Measurements from ENCODE around the gene INHBB.
A peak's percentile ranks its signal among the peaks of the same experiment; 100 is the strongest.

INHBB gene

GRCh38 chr2:120365236-120365793 lies 19.4 kb downstream of the INHBB start:
- Histone ChIP-seq H3K18ac (ENCODE audit: low read depth in 1 of 2, low read length in 2 of 2) (no peak overlapping the region), H3K27ac (ENCODE audit: low read length, poor library complexity, severe bottlenecking) (no peak overlapping the region), H3K4ac (ENCODE audit: low read depth in 1 of 2, low read length in 2 of 2) (no peak overlapping the region), H3K4me3 (ENCODE audit: insufficient read depth in 1 of 2, low read depth in 1 of 2, low read length in 2 of 2) (no peak overlapping the region), H3K4me2 (ENCODE audit: low read length, poor library complexity, severe bottlenecking) (no peak overlapping the region), H3K23ac (ENCODE audit: low read length in 2 of 2) (no peak overlapping the region), H2BK120ac (ENCODE audit: low read depth, low read length) (no peak overlapping the region), H4K91ac (ENCODE audit: low read length) (no peak overlapping the region), H2BK5ac (ENCODE audit: low read depth, low read length, poor library complexity, severe bottlenecking) (no peak overlapping the region), H3K14ac (ENCODE audit: low read length in 2 of 2) (no peak overlapping the region), H3K27me3 (ENCODE audit: control insufficient read depth in 1 of 2, insufficient read depth in 1 of 2, low read length in 2 of 2) (peaks cover 6 to 52% of the 10 kb centered on the region in 2 experiments), H3K79me1 (replicated peaks; ENCODE audit: low read length, poor library complexity, severe bottlenecking) (no peaks in the 10 kb centered on the region), H2BK15ac (ENCODE audit: low read depth, poor library complexity, severe bottlenecking) (no peak overlapping the region), H3K36me3 (ENCODE audit: control insufficient read depth in 1 of 2, insufficient read depth in 2 of 2, low read depth in 1 of 2, low read length in 2 of 2) (no peaks in the 10 kb centered on the region), H3K4me1 (ENCODE audit: control insufficient read depth, insufficient read depth, low read depth, low read length) (peaks cover 7% of the 10 kb centered on the region), H3K9ac (ENCODE audit: low read length) (no peak overlapping the region), H2AK5ac (ENCODE audit: low read length, severe bottlenecking) (no peak overlapping the region), H3K9me3 (ENCODE audit: control insufficient read depth, low read length) (no peaks in the 10 kb centered on the region), H2AFZ (ENCODE audit: low read depth, low read length) (no peak overlapping the region), H2BK12ac (ENCODE audit: low read length in 2 of 2) (no peak overlapping the region), H4K8ac (ENCODE audit: low read length) (no peak overlapping the region)
- no peak for DNase-seq
- 87% methylated on average over 13 of the region's 13 CpGs for WGBS

- Histone ChIP-seq H3K18ac (ENCODE audit: low read depth in 1 of 2, low read length in 2 of 2) (no peak overlapping the region), H2BK5ac (ENCODE audit: low read depth, low read length, poor library complexity, severe bottlenecking) (no peak overlapping the region), H3K9ac (ENCODE audit: low read length) (no peak overlapping the region), H3K9me3 (ENCODE audit: control insufficient read depth, low read length) (no peaks in the 10 kb centered on the region), H2BK120ac (ENCODE audit: low read depth, low read length) (no peak overlapping the region), H3K4ac (ENCODE audit: low read depth in 1 of 2, low read length in 2 of 2) (no peak overlapping the region), H2BK12ac (ENCODE audit: low read length in 2 of 2) (no peak overlapping the region), H3K14ac (ENCODE audit: low read length in 2 of 2) (peak overlapping the region in 1 of 2 experiments; percentile 19), H2AFZ (ENCODE audit: low read depth, low read length) (no peak overlapping the region), H3K23ac (ENCODE audit: low read length in 2 of 2) (no peak overlapping the region), H3K79me1 (replicated peaks; ENCODE audit: low read length, poor library complexity, severe bottlenecking) (no peaks in the 10 kb centered on the region), H3K4me3 (ENCODE audit: insufficient read depth in 1 of 2, low read depth in 1 of 2, low read length in 2 of 2) (peak overlapping the region in 1 of 2 experiments; percentile 12), H2BK15ac (ENCODE audit: low read depth, poor library complexity, severe bottlenecking) (no peak overlapping the region), H4K8ac (ENCODE audit: low read length) (no peak overlapping the region), H3K27me3 (ENCODE audit: control insufficient read depth in 1 of 2, insufficient read depth in 1 of 2, low read length in 2 of 2) (peaks cover 0 to 47% of the 10 kb centered on the region in 2 experiments), H4K91ac (ENCODE audit: low read length) (no peak overlapping the region), H2AK5ac (ENCODE audit: low read length, severe bottlenecking) (no peak overlapping the region), H3K4me2 (ENCODE audit: low read length, poor library complexity, severe bottlenecking) (no peak overlapping the region), H3K27ac (ENCODE audit: low read length, poor library complexity, severe bottlenecking) (no peak overlapping the region), H3K4me1 (ENCODE audit: control insufficient read depth, insufficient read depth, low read depth, low read length) (peaks cover 6% of the 10 kb centered on the region), H3K36me3 (ENCODE audit: control insufficient read depth in 1 of 2, insufficient read depth in 2 of 2, low read depth in 1 of 2, low read length in 2 of 2) (no peaks in the 10 kb centered on the region)
- WGBS: 85% methylated on average over 10 of the region's 11 CpGs
- DNase-seq: no peak
Observed at GRCh38 chr2:120366698-120367097, 20.8 kb downstream of the INHBB start.

- WGBS: 83% methylated on average over 8 of the region's 8 CpGs
- no peak overlapping the region for H3K9ac ChIP-seq (ENCODE audit: low read length)
- H3K4me3 ChIP-seq (ENCODE audit: insufficient read depth in 1 of 2, low read depth in 1 of 2, low read length in 2 of 2): no peak overlapping the region
- no peak overlapping the region for H2BK12ac ChIP-seq (ENCODE audit: low read length in 2 of 2)
- peaks cover 6% of the 10 kb centered on the region for H3K4me1 ChIP-seq (ENCODE audit: control insufficient read depth, insufficient read depth, low read depth, low read length)
- no peaks in the 10 kb centered on the region for H3K9me3 ChIP-seq (ENCODE audit: control insufficient read depth, low read length)
- H3K27ac ChIP-seq (ENCODE audit: low read length, poor library complexity, severe bottlenecking): no peak overlapping the region
- H2BK120ac ChIP-seq (ENCODE audit: low read depth, low read length): no peak overlapping the region
- no peaks in the 10 kb centered on the region for H3K79me1 ChIP-seq (replicated peaks; ENCODE audit: low read length, poor library complexity, severe bottlenecking)
- H3K14ac ChIP-seq (ENCODE audit: low read length in 2 of 2): no peak overlapping the region
- H2AFZ ChIP-seq (ENCODE audit: low read depth, low read length): no peak overlapping the region
- H2AK5ac ChIP-seq (ENCODE audit: low read length, severe bottlenecking): no peak overlapping the region
- no peaks in the 10 kb centered on the region for H3K36me3 ChIP-seq (ENCODE audit: control insufficient read depth in 1 of 2, insufficient read depth in 2 of 2, low read depth in 1 of 2, low read length in 2 of 2)
- no peak overlapping the region for H4K91ac ChIP-seq (ENCODE audit: low read length)
- H3K23ac ChIP-seq (ENCODE audit: low read length in 2 of 2): no peak overlapping the region
- no peak overlapping the region for H4K8ac ChIP-seq (ENCODE audit: low read length)
- no peak overlapping the region for H2BK15ac ChIP-seq (ENCODE audit: low read depth, poor library complexity, severe bottlenecking)
- no peak overlapping the region for H2BK5ac ChIP-seq (ENCODE audit: low read depth, low read length, poor library complexity, severe bottlenecking)
- peaks cover 5 to 51% of the 10 kb centered on the region in 2 experiments for H3K27me3 ChIP-seq (ENCODE audit: control insufficient read depth in 1 of 2, insufficient read depth in 1 of 2, low read length in 2 of 2)
- no peak overlapping the region for H3K4me2 ChIP-seq (ENCODE audit: low read length, poor library complexity, severe bottlenecking)
- no peak overlapping the region for H3K4ac ChIP-seq (ENCODE audit: low read depth in 1 of 2, low read length in 2 of 2)
- H3K18ac ChIP-seq (ENCODE audit: low read depth in 1 of 2, low read length in 2 of 2): no peak overlapping the region
- no peak for DNase-seq
Observed at GRCh38 chr2:120367221-120367620, 21.3 kb downstream of the INHBB start.

GRCh38 chr2:120367649-120368048 lies 21.7 kb downstream of the INHBB start:
- DNase-seq: no peak
- H3K23ac ChIP-seq (ENCODE audit: low read length in 2 of 2): no peak overlapping the region
- H4K91ac ChIP-seq (ENCODE audit: low read length): no peak overlapping the region
- H3K36me3 ChIP-seq (ENCODE audit: control insufficient read depth in 1 of 2, insufficient read depth in 2 of 2, low read depth in 1 of 2, low read length in 2 of 2): no peaks in the 10 kb centered on the region
- H3K14ac ChIP-seq (ENCODE audit: low read length in 2 of 2): no peak overlapping the region
- no peak overlapping the region for H3K4me2 ChIP-seq (ENCODE audit: low read length, poor library complexity, severe bottlenecking)
- H3K18ac ChIP-seq (ENCODE audit: low read depth in 1 of 2, low read length in 2 of 2): no peak overlapping the region
- peaks cover 6% of the 10 kb centered on the region for H3K4me1 ChIP-seq (ENCODE audit: control insufficient read depth, insufficient read depth, low read depth, low read length)
- no peaks in the 10 kb centered on the region for H3K79me1 ChIP-seq (replicated peaks; ENCODE audit: low read length, poor library complexity, severe bottlenecking)
- no peak overlapping the region for H3K27ac ChIP-seq (ENCODE audit: low read length, poor library complexity, severe bottlenecking)
- H3K4me3 ChIP-seq (ENCODE audit: insufficient read depth in 1 of 2, low read depth in 1 of 2, low read length in 2 of 2): no peak overlapping the region
- no peak overlapping the region for H2BK5ac ChIP-seq (ENCODE audit: low read depth, low read length, poor library complexity, severe bottlenecking)
- H2BK12ac ChIP-seq (ENCODE audit: low read length in 2 of 2): no peak overlapping the region
- H3K4ac ChIP-seq (ENCODE audit: low read depth in 1 of 2, low read length in 2 of 2): no peak overlapping the region
- WGBS: 43% methylated on average over 4 of the region's 5 CpGs
- H2AK5ac ChIP-seq (ENCODE audit: low read length, severe bottlenecking): no peak overlapping the region
- H3K9ac ChIP-seq (ENCODE audit: low read length): no peak overlapping the region
- H3K9me3 ChIP-seq (ENCODE audit: control insufficient read depth, low read length): no peaks in the 10 kb centered on the region
- no peak overlapping the region for H2BK15ac ChIP-seq (ENCODE audit: low read depth, poor library complexity, severe bottlenecking)
- peaks cover 9 to 50% of the 10 kb centered on the region in 2 experiments for H3K27me3 ChIP-seq (ENCODE audit: control insufficient read depth in 1 of 2, insufficient read depth in 1 of 2, low read length in 2 of 2)
- H4K8ac ChIP-seq (ENCODE audit: low read length): no peak overlapping the region
- H2BK120ac ChIP-seq (ENCODE audit: low read depth, low read length): no peak overlapping the region
- H2AFZ ChIP-seq (ENCODE audit: low read depth, low read length): no peak overlapping the region
